ENCODE results near the gene RYR3. TPM values are rescaled to one million over a fixed set of nuclear protein-coding genes. Genes with fewer than 3 reads are reported as not detected.
"Not testable (repeated sequence)": the region's sequence is repeated elsewhere in the genome, so short reads cannot be mapped to it uniquely, and the experiment has no call there.

The RYR3 gene
- total RNA-seq, 1 donor from 2014 or later: 0.07 TPM

GRCh38 chr15:33569036-33569435 lies 258.3 kb downstream of the RYR3 start:
- no peak for TF ChIP-seq CTCF (IDR thresholded peaks at IDR 0.05)
- no peak for DNase-seq (ENCODE audit: low spot score)
- Mint-ChIP-seq H3K27me3 (ENCODE audit: low read depth) (peaks cover 9% of the 10 kb centered on the region), H3K4me1 (ENCODE audit: low read depth) (peaks cover 13% of the 10 kb centered on the region), H3K4me3 (ENCODE audit: unreplicated experiment) (no peak overlapping the region), H3K9me3 (ENCODE audit: low read depth) (peaks cover 8% of the 10 kb centered on the region), H3K27ac (ENCODE audit: unreplicated experiment) (no peak overlapping the region), H3K36me3 (ENCODE audit: low read depth) (no peaks in the 10 kb centered on the region)

GRCh38 chr15:33577911-33578310 lies 267.1 kb downstream of the RYR3 start:
- Mint-ChIP-seq H3K9me3 (ENCODE audit: low read depth) (peaks cover 10% of the 10 kb centered on the region), H3K27me3 (ENCODE audit: low read depth) (peaks cover 21% of the 10 kb centered on the region), H3K4me1 (ENCODE audit: low read depth) (peaks cover 11% of the 10 kb centered on the region)
- not testable (repeated sequence) for DNase-seq (ENCODE audit: low spot score); H3K36me3 Mint-ChIP-seq (ENCODE audit: low read depth); H3K27ac Mint-ChIP-seq (ENCODE audit: unreplicated experiment); H3K4me3 Mint-ChIP-seq (ENCODE audit: unreplicated experiment)

GRCh38 chr15:33580526-33580925 lies 269.8 kb downstream of the RYR3 start:
- no peak for TF ChIP-seq CTCF (IDR thresholded peaks at IDR 0.05)
- Mint-ChIP-seq H3K4me3 (ENCODE audit: unreplicated experiment) (no peak overlapping the region), H3K9me3 (ENCODE audit: low read depth) (peaks cover 5% of the 10 kb centered on the region), H3K27ac (ENCODE audit: unreplicated experiment) (no peak overlapping the region), H3K27me3 (ENCODE audit: low read depth) (peaks cover 13% of the 10 kb centered on the region), H3K4me1 (ENCODE audit: low read depth) (peaks cover 11% of the 10 kb centered on the region), H3K36me3 (ENCODE audit: low read depth) (no peaks in the 10 kb centered on the region)
- no peak for DNase-seq (ENCODE audit: low spot score)

GRCh38 chr15:33581032-33581431 lies 270.3 kb downstream of the RYR3 start:
- no peak for TF ChIP-seq CTCF (IDR thresholded peaks at IDR 0.05)
- Mint-ChIP-seq H3K9me3 (ENCODE audit: low read depth) (peaks cover 5% of the 10 kb centered on the region), H3K36me3 (ENCODE audit: low read depth) (no peaks in the 10 kb centered on the region), H3K27ac (ENCODE audit: unreplicated experiment) (no peak overlapping the region), H3K4me3 (ENCODE audit: unreplicated experiment) (no peak overlapping the region), H3K4me1 (ENCODE audit: low read depth) (peaks cover 11% of the 10 kb centered on the region), H3K27me3 (ENCODE audit: low read depth) (peaks cover 16% of the 10 kb centered on the region)
- no peak for DNase-seq (ENCODE audit: low spot score)

- DNase-seq (ENCODE audit: low spot score): no peak
- H3K27me3 Mint-ChIP-seq (ENCODE audit: low read depth): peaks cover 14% of the 10 kb centered on the region
- TF ChIP-seq CTCF (IDR thresholded peaks at IDR 0.05): no peak
Measured at GRCh38 chr15:33584797-33585196, 274.0 kb downstream of the RYR3 start.

More at GRCh38 chr15:33584797-33585196, 274.0 kb downstream of the RYR3 start:
- Mint-ChIP-seq H3K36me3 (ENCODE audit: low read depth) (no peaks in the 10 kb centered on the region), H3K4me3 (ENCODE audit: unreplicated experiment) (no peak overlapping the region), H3K9me3 (ENCODE audit: low read depth) (no peaks in the 10 kb centered on the region), H3K4me1 (ENCODE audit: low read depth) (peaks cover 11% of the 10 kb centered on the region), H3K27ac (ENCODE audit: unreplicated experiment) (no peak overlapping the region)

Measured in chondrocyte (in vitro differentiated cells).